A673 (cell line): ENCODE data around the gene CAPN8. TPM values are rescaled to one million over a fixed set of nuclear protein-coding genes. Genes with fewer than 3 reads are reported as not detected.

Experiments used
- BruUV-seq: library from RNA; stranded (reverse); fragments of 400-500 nt; replicated peaks from 2 replicates; lab custom pipeline; 2021; lab: Mats Ljungman, UMichigan
- CTCF ChIA-PET: fragments of 300-600 bp; sonication (Branson Sonifier 250); formaldehyde crosslinking; loops from one replicate; lab custom pipeline; 2022; ENCODE audit warnings: antibody characterized with exemption; lab: Charles Lee
- POLR2A ChIA-PET: fragments of 300-600 bp; sonication (Branson Sonifier 250); formaldehyde crosslinking; loops from one replicate; lab custom pipeline; 2022; ENCODE audit warnings: antibody characterized with exemption; ENCODE audit not compliant: low non-redundant PET; lab: Charles Lee
- DNase-seq: peaks from one replicate; pipeline ENCODE4 v3.0.0-alpha.2; 2015; ENCODE audit warnings: low spot score
- H3K27ac ChIP-seq: fragments of 200-600 bp; sonication (generic); 2 replicates; pipeline ENCODE4 v1.5.1; 2016; ENCODE audit warnings: mixed run types, low read depth, mild to moderate bottlenecking, mixed read lengths, antibody characterized with exemption, low read length; ENCODE audit not compliant: poor library complexity, severe bottlenecking
- H3K27me3 ChIP-seq: fragments of 200-600 bp; sonication (generic); replicated peaks from 2 replicates; pipeline ENCODE4 v1.6.1; 2017; ENCODE audit warnings: mixed run types, low read depth, mild to moderate bottlenecking, mixed read lengths, antibody characterized with exemption, low read length; ENCODE audit not compliant: insufficient read depth, poor library complexity
- H3K36me3 ChIP-seq: fragments of 200-600 bp; sonication (generic); 2 replicates; pipeline ENCODE4 v1.6.1; 2016; ENCODE audit warnings: mixed run types, mild to moderate bottlenecking, mixed read lengths, antibody characterized with exemption, low read length; ENCODE audit not compliant: insufficient read depth, poor library complexity, severe bottlenecking
- H3K4me1 ChIP-seq: fragments of 200-600 bp; sonication (generic); 2 replicates; pipeline ENCODE4 v1.6.1; 2017; ENCODE audit warnings: mixed run types, mild to moderate bottlenecking, mixed read lengths, antibody characterized with exemption, low read length; ENCODE audit not compliant: insufficient read depth, poor library complexity, severe bottlenecking
- H3K4me3 ChIP-seq: fragments of 200-600 bp; sonication (generic); 2 replicates; pipeline ENCODE4 v1.5.1; 2016; ENCODE audit warnings: low read depth, mixed run types, mild to moderate bottlenecking, mixed read lengths, low read length; ENCODE audit not compliant: poor library complexity, severe bottlenecking
- H3K9me3 ChIP-seq: fragments of 200-600 bp; sonication (generic); 2 replicates; pipeline ENCODE4 v1.6.1; 2016; ENCODE audit warnings: mixed run types, low read depth, mild to moderate bottlenecking, mixed read lengths, antibody characterized with exemption, low read length; ENCODE audit not compliant: poor library complexity, severe bottlenecking
- EZH2 ChIP-seq: fragments of 200-600 bp; sonication (generic); IDR thresholded peaks from 2 replicates; pipeline ENCODE4 v1.6.1; 2017; ENCODE audit warnings: borderline replicate concordance, low read depth, mild to moderate bottlenecking, mixed read lengths, antibody characterized with exemption, low read length; ENCODE audit not compliant: poor library complexity, severe bottlenecking
- intact Hi-C: fragments of 100-400 bp; cut with micrococcal nuclease; formaldehyde crosslinking; loops from one replicate; pipeline ENCODE4 v1.10.0; 2022; ENCODE audit not compliant: unreplicated experiment
- total RNA-seq: library from RNA; stranded (reverse); gene quantifications from 2 replicates; pipeline ENCODE4 v1.2.3, GENCODE V29; 2021
- TF ChIP-seq, protein P1 (sequence below): fragments of 300-800, 200-600 bp; sonication (generic); conservative IDR thresholded peaks from 2 replicates; pipeline ENCODE4 v1.5.1; 2017; ENCODE audit warnings: low read depth, mild to moderate bottlenecking, antibody characterized with exemption, low read length, moderate library complexity, mixed read lengths

Gene CAPN8
- total RNA-seq, 1 experiment from 2014 or later = not detected

DNA sequence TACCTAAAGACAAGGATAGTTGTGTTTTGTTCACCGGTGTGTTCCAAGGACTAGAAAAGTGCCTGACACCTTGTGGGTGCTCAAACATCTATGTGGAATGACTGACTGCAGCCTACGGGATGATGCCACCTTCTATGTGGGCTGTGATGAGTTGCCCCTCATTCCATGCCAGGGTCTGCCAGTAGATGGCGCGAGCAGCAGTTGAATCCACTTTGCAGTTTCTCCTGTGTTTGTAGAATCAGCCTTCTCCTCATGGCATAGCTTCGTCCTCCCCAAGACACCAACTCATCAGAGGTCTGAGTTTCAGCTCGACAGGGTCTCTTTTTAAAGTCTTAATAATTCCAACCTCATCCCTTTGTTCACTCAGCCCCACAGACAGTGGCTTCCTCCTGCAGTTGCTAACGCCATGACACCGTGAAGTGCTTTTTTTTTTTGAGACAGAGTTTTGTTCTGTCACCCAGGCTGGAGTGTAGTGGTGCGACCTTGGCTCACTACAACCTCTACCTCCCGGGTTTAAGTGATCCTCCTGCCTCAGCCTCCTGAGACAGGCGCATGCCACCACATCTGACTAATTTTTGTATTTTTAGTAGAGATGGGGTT is 133.7 kb downstream of the CAPN8 start:
- no peaks in the 10 kb centered on the region for H3K36me3 ChIP-seq
- peak; percentile 70 for DNase-seq
- POLR2A ChIA-PET = no interaction called here
- no peak overlapping the region for H3K4me3 ChIP-seq
- no peaks in the 10 kb centered on the region for H3K4me1 ChIP-seq
- H3K9me3 ChIP-seq = no peaks in the 10 kb centered on the region
- no TSS peak for BruUV-seq
- intact Hi-C loops = loop anchor here (1.0 kb wide), 1 partner anchor 152 kb away; no protein-coding TSS in a partner anchor
- TF ChIP-seq EZH2 = no peak
- TF ChIP-seq, protein P1, sequence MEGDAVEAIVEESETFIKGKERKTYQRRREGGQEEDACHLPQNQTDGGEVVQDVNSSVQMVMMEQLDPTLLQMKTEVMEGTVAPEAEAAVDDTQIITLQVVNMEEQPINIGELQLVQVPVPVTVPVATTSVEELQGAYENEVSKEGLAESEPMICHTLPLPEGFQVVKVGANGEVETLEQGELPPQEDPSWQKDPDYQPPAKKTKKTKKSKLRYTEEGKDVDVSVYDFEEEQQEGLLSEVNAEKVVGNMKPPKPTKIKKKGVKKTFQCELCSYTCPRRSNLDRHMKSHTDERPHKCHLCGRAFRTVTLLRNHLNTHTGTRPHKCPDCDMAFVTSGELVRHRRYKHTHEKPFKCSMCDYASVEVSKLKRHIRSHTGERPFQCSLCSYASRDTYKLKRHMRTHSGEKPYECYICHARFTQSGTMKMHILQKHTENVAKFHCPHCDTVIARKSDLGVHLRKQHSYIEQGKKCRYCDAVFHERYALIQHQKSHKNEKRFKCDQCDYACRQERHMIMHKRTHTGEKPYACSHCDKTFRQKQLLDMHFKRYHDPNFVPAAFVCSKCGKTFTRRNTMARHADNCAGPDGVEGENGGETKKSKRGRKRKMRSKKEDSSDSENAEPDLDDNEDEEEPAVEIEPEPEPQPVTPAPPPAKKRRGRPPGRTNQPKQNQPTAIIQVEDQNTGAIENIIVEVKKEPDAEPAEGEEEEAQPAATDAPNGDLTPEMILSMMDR = peak; percentile 95
- H3K27me3 ChIP-seq = no peaks in the 10 kb centered on the region
- H3K27ac ChIP-seq = no peak overlapping the region
- CTCF ChIA-PET = interaction anchor here (0.6 to 1.0 kb wide), 2 partner anchors 152 to 297 kb away, joined by 3 to 4 read pairs; no protein-coding TSS in a partner anchor

DNA sequence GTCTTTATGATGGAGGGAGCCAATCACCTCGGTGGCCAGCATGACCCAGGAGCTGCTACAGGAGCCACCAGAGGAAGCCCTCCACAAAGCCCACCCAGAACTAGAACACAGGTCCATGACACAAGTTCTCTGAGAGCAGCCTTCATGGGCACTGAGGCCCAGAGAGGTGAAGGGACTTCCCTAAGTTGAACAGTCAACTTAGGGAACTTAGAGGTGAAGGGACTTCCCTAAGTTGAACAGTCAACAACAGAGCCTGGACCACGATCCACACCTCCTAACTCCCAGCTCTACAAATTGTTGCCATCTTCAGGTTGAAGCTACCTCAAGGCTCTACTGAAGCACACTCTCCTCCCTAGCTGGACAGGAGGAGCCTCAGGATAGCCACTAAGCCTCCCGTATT is 139.5 kb downstream of the CAPN8 start:
- Histone ChIP-seq H3K36me3 (no peaks in the 10 kb centered on the region), H3K9me3 (no peaks in the 10 kb centered on the region), H3K27me3 (no peaks in the 10 kb centered on the region), H3K4me3 (no peak overlapping the region), H3K27ac (no peak overlapping the region), H3K4me1 (no peaks in the 10 kb centered on the region)
- CTCF ChIA-PET = no interaction called here
- no peak for DNase-seq
- POLR2A ChIA-PET = no interaction called here
- no TSS peak for BruUV-seq
- no peak for TF ChIP-seq EZH2
- TF ChIP-seq, protein P1 = no peak
- intact Hi-C loops = no loop called here

DNA sequence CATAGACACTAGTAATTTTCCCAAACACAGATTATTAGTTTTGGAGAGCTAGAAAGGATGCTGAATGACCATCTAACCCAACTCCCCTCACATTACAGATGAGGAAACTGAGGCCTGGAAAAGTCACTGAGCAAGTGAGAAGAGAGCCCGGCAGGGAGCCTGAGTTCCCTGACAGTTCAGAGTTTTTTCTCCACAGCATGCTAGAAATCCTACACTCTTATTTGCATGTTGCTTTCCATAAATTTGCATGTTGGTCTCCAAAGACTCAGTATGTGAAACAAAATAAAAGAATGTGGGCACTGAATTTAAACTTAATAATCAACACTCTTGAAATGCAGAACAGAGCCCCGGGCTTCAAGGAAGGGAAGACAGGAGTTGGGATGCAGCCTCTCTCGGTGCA is 140.0 kb downstream of the CAPN8 start:
- H3K9me3 ChIP-seq = no peaks in the 10 kb centered on the region
- no peaks in the 10 kb centered on the region for H3K4me1 ChIP-seq
- TF ChIP-seq, protein P1 = no peak
- TF ChIP-seq EZH2 = no peak
- no peak overlapping the region for H3K27ac ChIP-seq
- intact Hi-C loops = no loop called here
- POLR2A ChIA-PET = no interaction called here
- no TSS peak for BruUV-seq
- CTCF ChIA-PET = no interaction called here
- no peaks in the 10 kb centered on the region for H3K36me3 ChIP-seq
- H3K4me3 ChIP-seq = no peak overlapping the region
- H3K27me3 ChIP-seq = no peaks in the 10 kb centered on the region
- no peak for DNase-seq
